Body of pancreas (tissue), 4 donors: ENCODE measurements around the gene TMEM151B. TPM values are rescaled to one million over a fixed set of nuclear protein-coding genes. Genes with fewer than 3 reads are reported as not detected.

ENCODE experiments used
- ATAC-seq: fragments of 150-250 bp; one replicate; pipeline ENCODE4 v1.9.1; 2016
- DNase-seq, 4 donors: peaks; one replicate each; pipeline ENCODE4 v3.0.0-alpha.2; 2019
- H3K27ac ChIP-seq, 4 donors: fragments of 200-600 bp; sonication (generic); 1 replicate in 3 of 4; 2 replicates in 1 of 4; pipeline versions ENCODE4 v1.5.1 to v1.6.1; 2016 to 2019; ENCODE audit warnings: mild to moderate bottlenecking in 1 of 4, mixed read lengths in 1 of 4, moderate library complexity in 1 of 4
- H3K27me3 ChIP-seq, 2 donors: fragments of 200-600 bp; sonication (generic); one replicate each; pipeline ENCODE4 v1.6.0; 2016; ENCODE audit warnings: mild to moderate bottlenecking in 1 of 2
- H3K36me3 ChIP-seq, 2 donors: fragments of 200-600 bp; sonication (generic); replicated peaks in 1 of 2; 2 replicates each; pipeline ENCODE4 v1.5.1; 2016; ENCODE audit warnings: low read depth in 2 of 2; ENCODE audit not compliant: insufficient read depth in 1 of 2
- H3K4me1 ChIP-seq: fragments of 200-600 bp; sonication (generic); one replicate; pipeline ENCODE4 v1.6.0; 2016
- H3K4me3 ChIP-seq, 2 donors: fragments of 200-600 bp; sonication (generic); 1 replicate in 1 of 2; 2 replicates in 1 of 2; pipeline ENCODE4 v1.5.1; 2016 to 2019
- H3K9me3 ChIP-seq, 3 donors: fragments of 200-600 bp; sonication (generic); 1 replicate in 2 of 3; 2 replicates in 1 of 3; pipeline ENCODE4 v1.5.1; 2016
- CTCF ChIP-seq, 7 experiments: fragments of 450-650 bp in 4 of 7; fragments of 200-600 bp in 3 of 7; sonication (generic) in 3 of 7; IDR thresholded peaks; one replicate each; pipeline ENCODE4 v1.5.1; 2016 to 2019; ENCODE audit warnings: antibody characterized with exemption in 7 of 7
- POLR2A ChIP-seq, 3 donors: fragments of 450-650 bp; IDR thresholded peaks; one replicate each; pipeline ENCODE4 v1.6.1; 2016; ENCODE audit warnings: antibody characterized with exemption in 3 of 3, mild to moderate bottlenecking in 2 of 3
- WGBS, 2 donors: methylation state at CpG; one replicate each; pipeline ENCODE4 v1.1.5; 2017; 5-methylcytosine and 5-hydroxymethylcytosine counted together
- intact Hi-C: fragments of 100-400 bp; cut with DNase I; formaldehyde crosslinking; loops from one replicate; pipeline ENCODE4 v1.15.1; 2023
- total RNA-seq, 2 donors: library from RNA; depleted of rRNA; stranded (reverse); fragments of >200 nt; gene quantifications; one replicate each; pipeline ENCODE4 v1.1.0, GENCODE V29; 2016

TMEM151B gene
- total RNA-seq, 2 donors from 2014 or later = under 0.01 to 0.66 TPM

- no peak overlapping the region for H3K27ac ChIP-seq
- peaks cover 0 to 4% of the 10 kb centered on the region in 2 donors for H3K27me3 ChIP-seq
- no peak for TF ChIP-seq CTCF (IDR thresholded peaks at IDR 0.05)
- TF ChIP-seq POLR2A (IDR thresholded peaks at IDR 0.05) = no peak
- DNase-seq = no peak
- no peak overlapping the region for H3K4me3 ChIP-seq
- H3K36me3 ChIP-seq = no peaks in the 10 kb centered on the region
- H3K9me3 ChIP-seq = no peaks in the 10 kb centered on the region
- peaks cover 26% of the 10 kb centered on the region for H3K4me1 ChIP-seq
- intact Hi-C loops = no loop called here
- WGBS, 2 donors = 59 to 63% methylated on average over 10 of the region's 10 CpGs
- no peak for ATAC-seq
These were observed 3.0 kb upstream of the TMEM151B start for GRCh38 chr6:44267252-44267651.

- WGBS, 2 donors = 24% methylated on average over 5 of the region's 5 CpGs
- Histone ChIP-seq H3K4me3 (no peak overlapping the region), H3K27ac (no peak overlapping the region), H3K9me3 (no peaks in the 10 kb centered on the region), H3K4me1 (peaks cover 17% of the 10 kb centered on the region), H3K36me3 (no peaks in the 10 kb centered on the region), H3K27me3 (peaks cover 0 to 4% of the 10 kb centered on the region in 2 donors)
- ATAC-seq (peak; percentile 30), DNase-seq (peak; percentile 62 to 76 (median 69))
- TF ChIP-seq CTCF (IDR thresholded peaks at IDR 0.05) (peak; percentile 85 to 95 (median 89)), POLR2A (IDR thresholded peaks at IDR 0.05) (no peak)
- intact Hi-C loops = no loop called here
These were observed 2.1 kb upstream of the TMEM151B start for GRCh38 chr6:44268095-44268628.

- DNase-seq = no peak
- ATAC-seq = no peak
- Histone ChIP-seq H3K27me3 (peaks cover 0 to 5% of the 10 kb centered on the region in 2 donors), H3K4me3 (no peak overlapping the region), H3K36me3 (no peaks in the 10 kb centered on the region), H3K4me1 (peaks cover 5% of the 10 kb centered on the region), H3K9me3 (no peaks in the 10 kb centered on the region), H3K27ac (no peak overlapping the region)
- TF ChIP-seq POLR2A (IDR thresholded peaks at IDR 0.05) (no peak), CTCF (IDR thresholded peaks at IDR 0.05) (no peak)
- intact Hi-C loops = no loop called here
- 33 to 47% methylated on average over 1 of the region's 1 CpG for WGBS, 2 donors
These were observed 901 bp upstream of the TMEM151B start for GRCh38 chr6:44269178-44269920.

GRCh38 chr6:44270526-44271405, 516 bp downstream of the TMEM151B start:
- H3K4me1 ChIP-seq = peaks cover 5% of the 10 kb centered on the region
- H3K27me3 ChIP-seq = peaks cover 0 to 13% of the 10 kb centered on the region in 2 donors
- no peak for DNase-seq
- no peaks in the 10 kb centered on the region for H3K36me3 ChIP-seq
- no peak overlapping the region for H3K27ac ChIP-seq
- WGBS, 2 donors = 3 to 4% methylated on average over 6 to 37 of the region's 90 CpGs
- H3K4me3 ChIP-seq = no peak overlapping the region
- intact Hi-C loops = loop anchor here (5.0 kb wide), 1 partner anchor 67 kb away; no protein-coding TSS in a partner anchor
- no peaks in the 10 kb centered on the region for H3K9me3 ChIP-seq
- ATAC-seq = no peak
- TF ChIP-seq POLR2A (IDR thresholded peaks at IDR 0.05) (no peak), CTCF (IDR thresholded peaks at IDR 0.05) (no peak)
